Posterior vena cava (tissue), 2 donors: ENCODE data around the gene TMEM238L. TPM values are rescaled to one million over a fixed set of nuclear protein-coding genes. Genes with fewer than 3 reads are reported as not detected.

Experiments
- DNase-seq: peaks from one replicate; pipeline ENCODE4 v3.0.0-alpha.2; 2020; ENCODE audit warnings: low spot score
- intact Hi-C, 2 donors: fragments of 100-400 bp; cut with DNase I; formaldehyde crosslinking; loops; one replicate each; pipeline versions ENCODE4 v1.14.1 to v1.14.2; 2022 to 2023
- total RNA-seq, 2 donors: library from RNA; stranded (reverse); fragmentation: NEBNext Ultra II Directional; extraction: Animal tissue kit (Norgen Biotek cat#: 25700); gene quantifications; one replicate each; pipeline ENCODE4 v1.2.1, GENCODE V29; 2021
- donor health status: DM: yes; HTN: yes; CAD: no.
- donor health status: DM: yes; HTN: yes; CAD: no.

Gene TMEM238L
- total RNA-seq, 2 donors from 2014 or later: not detected

GRCh38 chr17:10777890-10778289 is 26.0 kb downstream of the TMEM238L start:
- DNase-seq: no peak
- intact Hi-C loops: no loop called here

- DNase-seq: no peak
These were observed 26.6 kb downstream of the TMEM238L start for GRCh38 chr17:10777131-10777807.

DNA sequence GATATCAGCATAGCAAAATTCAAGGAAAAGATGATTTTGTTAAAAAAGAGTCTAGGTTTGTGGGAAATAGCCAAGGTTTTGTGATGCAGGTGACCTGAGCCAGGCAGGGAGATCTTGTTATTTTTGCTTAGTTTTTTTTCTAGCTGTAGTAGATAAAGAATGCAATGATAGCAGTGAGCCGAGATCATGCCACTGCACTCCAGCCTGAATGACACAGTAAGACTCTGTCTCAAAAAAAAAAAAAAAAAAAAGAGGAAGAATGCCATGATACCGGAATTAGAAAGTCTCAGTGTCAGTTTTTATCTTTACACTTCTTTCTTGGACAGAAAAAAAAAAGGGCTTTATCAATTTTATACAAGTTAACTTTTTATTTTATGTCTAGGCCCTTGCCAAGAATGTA is 27.5 kb downstream of the TMEM238L start:
- intact Hi-C loops: no loop called here
- DNase-seq: no peak

More at GRCh38 chr17:10777131-10777807, 26.6 kb downstream of the TMEM238L start:
- intact Hi-C loops: no loop called here

GRCh38 chr17:10775740-10776356 is 28.1 kb downstream of the TMEM238L start:
- no peak for DNase-seq
- intact Hi-C loops: no loop called here

- intact Hi-C loops: no loop called here
- DNase-seq: no peak
These were observed 28.8 kb downstream of the TMEM238L start for GRCh38 chr17:10775058-10775457.

DNA sequence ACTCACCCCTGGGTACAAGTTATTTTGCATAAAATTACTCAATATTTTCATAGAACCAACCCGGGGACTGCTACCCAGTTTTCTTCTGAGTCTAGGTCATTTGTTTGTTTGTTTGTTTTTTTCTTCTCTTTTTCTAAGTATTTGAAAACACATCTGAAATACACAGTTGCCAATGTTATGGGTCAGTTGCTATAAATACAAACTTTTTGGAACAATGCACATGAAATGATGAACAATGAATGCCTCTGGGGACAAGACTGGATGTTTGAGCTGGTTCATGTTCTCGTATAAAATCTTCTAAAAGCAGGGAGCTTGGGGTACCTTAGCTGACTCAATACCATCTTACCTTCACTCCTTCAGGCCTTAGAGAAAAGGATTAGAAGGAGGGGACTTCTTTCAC is 30.5 kb downstream of the TMEM238L start:
- DNase-seq: no peak
- intact Hi-C loops: no loop called here

DNA sequence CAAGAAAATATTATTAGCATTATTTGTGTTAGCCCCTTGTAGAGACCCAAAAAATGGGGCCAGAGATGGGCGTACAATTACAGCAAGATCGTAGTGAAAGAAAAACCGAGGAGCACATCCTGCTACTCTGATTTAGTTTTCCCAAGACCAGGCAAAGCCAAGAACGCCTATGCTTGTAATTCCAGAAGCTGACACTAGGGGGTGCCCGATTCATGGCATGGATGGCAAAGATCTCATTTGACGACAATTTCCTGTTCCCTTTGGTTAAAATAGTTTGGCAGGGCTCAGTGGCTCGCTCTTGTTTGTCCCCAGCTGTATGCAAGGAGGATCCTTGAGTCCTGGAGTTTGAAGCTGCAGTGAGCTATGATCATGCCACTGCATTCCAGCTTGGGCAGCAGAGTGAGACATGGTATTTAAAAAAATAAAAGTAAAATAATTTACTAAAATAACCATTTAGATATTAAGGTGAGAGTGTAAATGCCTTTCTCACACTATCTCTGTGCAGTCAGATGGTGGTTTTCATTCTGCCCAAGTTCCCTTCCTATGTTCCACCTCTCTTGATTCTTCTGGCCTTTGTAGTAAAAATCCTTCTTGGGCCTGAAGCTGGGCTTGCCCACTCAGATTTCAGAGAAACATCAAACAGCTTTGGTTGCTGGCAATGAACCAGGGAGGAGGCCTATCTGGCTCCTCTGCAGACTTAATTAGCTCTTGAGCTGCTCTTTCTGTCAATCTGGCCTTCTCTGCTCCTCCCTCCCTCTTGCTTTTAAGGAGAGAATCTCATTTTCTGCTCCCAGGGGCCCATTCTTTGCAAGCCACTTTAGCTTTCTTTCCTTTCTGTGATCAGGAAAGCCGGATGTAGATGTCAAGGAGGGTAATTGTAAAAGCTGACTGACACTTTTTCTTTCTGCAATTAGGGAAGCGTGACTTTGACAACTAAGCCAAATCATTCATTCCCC is 31.2 kb downstream of the TMEM238L start:
- no peak for DNase-seq
- intact Hi-C loops: no loop called here

DNA sequence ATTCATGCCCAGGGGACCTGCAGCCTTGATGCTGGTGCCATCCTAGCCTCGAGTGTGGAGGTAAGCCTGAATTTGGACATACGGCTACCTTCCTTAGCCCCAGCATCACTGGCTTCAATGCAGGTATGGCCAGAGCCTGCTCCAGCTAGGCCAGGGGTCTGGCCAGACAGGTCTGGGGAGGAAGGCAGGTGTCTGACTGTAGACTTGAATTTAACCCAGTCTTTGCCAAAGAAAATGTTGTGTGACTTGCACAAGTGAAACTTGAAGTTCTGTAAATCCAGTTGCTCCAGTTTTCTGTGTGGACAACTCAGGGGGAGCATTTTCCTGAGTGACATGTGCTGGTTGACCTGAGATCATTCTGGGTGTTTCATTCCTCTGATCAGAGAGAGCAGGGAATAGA is 32.8 kb downstream of the TMEM238L start:
- intact Hi-C loops: no loop called here
- DNase-seq: no peak

DNA sequence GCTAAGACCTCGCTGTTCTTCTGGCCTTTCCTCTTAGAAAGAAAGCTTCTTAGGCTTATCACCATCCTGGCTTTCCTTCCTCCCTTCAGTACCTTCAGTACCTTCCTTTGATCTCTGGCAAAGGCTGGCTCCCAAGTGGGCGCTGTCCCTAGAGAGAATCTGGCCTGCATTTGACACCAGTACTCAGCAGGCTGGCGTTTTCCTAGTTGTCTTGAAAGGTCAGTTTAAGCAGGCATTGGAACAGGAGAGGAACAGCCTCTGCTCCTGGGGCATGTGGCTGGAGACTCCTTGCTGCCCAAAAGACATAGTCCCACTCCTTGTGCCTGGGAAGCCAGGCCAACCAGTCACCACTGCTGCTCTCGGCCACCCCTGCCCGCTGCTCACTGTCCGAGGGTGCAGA is 34.1 kb downstream of the TMEM238L start:
- DNase-seq: no peak
- intact Hi-C loops: no loop called here

GRCh38 chr17:10768750-10769251 is 35.1 kb downstream of the TMEM238L start:
- DNase-seq: no peak
- intact Hi-C loops: no loop called here

DNA sequence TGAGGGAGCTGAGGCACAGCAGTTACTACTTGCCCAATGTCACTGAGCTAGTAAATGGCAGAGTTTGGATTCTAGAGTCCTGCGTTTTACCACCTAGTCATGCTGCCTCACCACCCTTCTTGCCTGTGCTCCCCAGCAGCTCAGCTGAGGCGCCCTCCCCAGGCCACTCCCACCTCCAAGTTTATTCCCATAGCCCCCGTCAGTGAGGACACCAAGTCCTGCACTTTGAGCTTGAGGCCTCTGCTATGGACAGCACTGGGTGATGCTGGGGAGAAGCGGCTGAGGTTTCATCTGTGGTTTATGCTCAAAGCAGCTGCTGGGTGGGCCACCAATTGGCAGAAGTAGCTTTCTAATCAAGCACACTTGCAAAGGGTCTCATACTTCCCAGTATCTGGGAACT is 36.7 kb downstream of the TMEM238L start:
- DNase-seq: no peak
- intact Hi-C loops: no loop called here

DNA sequence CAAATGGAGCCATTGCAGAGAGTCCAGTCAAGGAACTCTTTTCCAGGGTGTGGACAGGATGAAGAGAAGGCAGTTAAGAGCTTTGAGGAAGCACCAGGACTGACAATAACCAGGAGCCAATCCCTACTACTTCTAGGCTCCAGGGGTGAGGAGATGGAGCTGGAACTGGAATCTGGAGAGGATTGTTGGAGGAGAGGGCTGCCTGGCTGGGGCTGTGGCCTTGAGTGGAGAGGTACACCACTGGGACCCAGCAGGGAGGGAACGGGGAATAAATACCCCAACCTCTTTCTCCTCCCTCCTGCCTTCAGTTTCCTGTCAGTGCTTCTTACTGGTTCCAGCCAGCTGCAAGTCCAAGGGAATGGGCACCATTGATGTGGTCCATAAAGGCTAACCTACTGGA is 41.9 kb downstream of the TMEM238L start:
- intact Hi-C loops: loop anchor here in 1 of 2 donors (5.0 kb wide), 1 partner anchor 1105 kb away; no protein-coding TSS in a partner anchor

GRCh38 chr17:10761281-10761680 is 42.6 kb downstream of the TMEM238L start:
- intact Hi-C loops: loop anchor here in 1 of 2 donors (5.0 kb wide), 1 partner anchor 1106 kb away; no protein-coding TSS in a partner anchor
- DNase-seq: no peak

More for the DNA sequence above, 41.9 kb downstream of the TMEM238L start:
- no peak for DNase-seq

- DNase-seq: no peak
- intact Hi-C loops: no loop called here
These were observed 45.8 kb downstream of the TMEM238L start for GRCh38 chr17:10758062-10758461.

DNA sequence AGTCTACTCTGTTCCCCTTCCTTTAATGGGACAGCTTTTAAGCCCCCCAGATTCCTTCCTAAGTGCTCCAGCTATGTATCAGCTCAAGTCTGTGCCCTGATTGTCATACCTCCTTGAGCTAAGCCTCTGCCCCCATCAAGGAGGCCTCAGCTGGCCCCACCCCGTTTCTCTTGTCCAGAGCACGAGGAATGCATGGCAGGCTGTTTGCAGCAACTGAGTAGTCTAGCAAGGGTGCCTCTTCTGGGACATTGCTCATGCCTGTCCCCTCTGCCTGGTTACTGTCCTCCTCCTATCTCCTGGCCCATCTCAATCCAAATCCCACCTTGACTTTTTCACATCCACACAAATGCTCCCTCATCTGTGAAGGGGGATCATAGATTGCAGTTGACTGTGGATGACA is 46.3 kb downstream of the TMEM238L start:
- no peak for DNase-seq
- intact Hi-C loops: no loop called here

DNA sequence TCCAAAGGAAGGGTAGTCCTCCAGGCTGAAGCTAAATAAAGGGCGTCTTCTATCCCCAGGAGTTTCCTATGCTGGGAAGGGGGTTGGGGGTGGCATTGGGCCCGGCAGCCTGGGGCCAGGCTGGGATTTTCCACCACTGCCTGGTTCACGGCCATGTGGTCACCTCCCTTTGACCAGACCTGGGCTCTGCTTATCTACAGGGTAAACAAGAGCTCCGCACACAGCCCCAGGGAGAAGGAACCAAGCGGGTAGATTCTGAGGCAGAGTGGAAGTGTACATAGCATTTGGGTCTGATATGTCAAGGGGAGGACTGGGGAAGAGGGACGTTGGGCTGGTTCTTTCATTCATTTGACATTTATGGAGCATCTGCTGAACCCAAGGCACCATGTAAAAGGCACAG is 46.8 kb downstream of the TMEM238L start:
- DNase-seq: no peak
- intact Hi-C loops: no loop called here

- intact Hi-C loops: no loop called here
These were observed 47.3 kb downstream of the TMEM238L start for GRCh38 chr17:10756619-10757018.

DNA sequence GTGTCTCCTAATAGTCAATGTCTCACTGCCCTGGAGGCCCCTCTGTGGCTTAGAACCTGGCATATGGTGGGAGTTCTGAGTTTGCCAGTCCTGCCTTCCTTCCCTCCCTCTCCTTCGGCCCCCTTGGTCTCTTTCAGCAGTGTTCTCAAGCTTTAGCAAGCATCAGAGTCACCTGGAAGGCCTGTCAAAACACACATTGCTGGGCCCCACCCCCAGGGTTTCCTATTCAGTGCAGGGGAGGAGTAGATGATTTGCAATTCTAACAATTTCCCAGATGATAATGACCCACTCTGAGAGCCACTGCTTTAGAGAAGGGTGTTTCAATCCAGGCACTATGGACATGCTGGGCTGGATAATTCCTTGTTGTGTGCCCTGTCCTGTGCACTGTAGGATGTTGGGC is 47.7 kb downstream of the TMEM238L start:
- DNase-seq: no peak
- intact Hi-C loops: no loop called here

More at GRCh38 chr17:10756619-10757018, 47.3 kb downstream of the TMEM238L start:
- no peak for DNase-seq

- intact Hi-C loops: no loop called here
- no peak for DNase-seq
These were observed 48.2 kb downstream of the TMEM238L start for GRCh38 chr17:10755592-10756127.
